ENCODE results near the gene DNAJB1.

The DNAJB1 gene

DNA sequence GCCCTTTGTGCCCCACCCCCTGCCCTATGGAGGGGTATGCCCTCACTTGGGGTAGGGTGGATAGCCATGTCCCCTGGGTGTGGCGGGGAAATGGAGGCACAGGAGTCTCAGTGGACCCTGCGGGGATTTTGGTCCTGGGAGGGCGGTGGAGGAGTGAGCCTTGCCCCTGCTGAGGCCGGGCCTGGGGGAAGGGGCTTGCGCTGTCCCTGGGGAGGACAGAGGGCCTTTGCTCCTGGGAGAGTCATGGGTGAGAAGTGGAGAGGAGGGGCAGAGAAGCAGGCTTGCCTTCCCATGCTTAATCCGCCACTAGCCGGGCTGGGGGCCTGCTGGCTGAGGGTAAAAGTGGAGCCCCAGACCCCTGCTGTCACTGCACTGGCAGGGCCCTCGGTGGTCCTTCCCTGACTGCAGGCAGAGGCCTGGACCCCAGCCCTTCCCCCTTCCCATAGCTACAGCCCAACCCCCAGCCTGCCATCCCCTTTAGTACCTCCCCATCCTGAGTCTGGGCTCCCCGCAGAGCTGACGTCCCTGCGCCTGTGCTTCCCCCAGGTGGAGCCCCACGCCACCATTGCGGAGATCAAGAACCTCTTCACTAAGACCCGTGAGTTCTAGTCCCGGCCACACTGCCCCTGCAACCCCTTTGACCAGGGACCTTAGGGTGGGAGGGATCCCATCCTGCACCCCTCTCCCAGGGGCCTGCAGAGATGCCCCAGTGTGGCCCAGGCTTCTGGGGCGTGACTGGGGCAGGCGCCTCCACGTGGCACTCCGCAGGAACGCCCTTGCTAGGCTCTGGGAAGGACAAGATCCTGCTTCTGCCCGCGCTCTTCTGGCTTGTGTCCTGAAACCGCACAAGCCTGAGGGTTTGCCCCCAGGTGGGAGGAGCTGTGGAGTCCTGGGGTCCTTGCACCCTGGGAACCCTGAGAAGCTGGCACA lies 44.7 kb upstream of the DNAJB1 start:
- H3K27ac ChIP-seq (ENCODE audit: low read length, poor library complexity, severe bottlenecking), result no peak overlapping the region
- peak overlapping the region; percentile 26 for H2BK15ac ChIP-seq (ENCODE audit: low read depth, poor library complexity, severe bottlenecking)
- H4K8ac ChIP-seq (ENCODE audit: low read length), result no peak overlapping the region
- H3K4me1 ChIP-seq (ENCODE audit: control insufficient read depth, insufficient read depth, low read depth, low read length), result peaks cover 50% of the 10 kb centered on the region
- DNase-seq, result no peak
- H2BK5ac ChIP-seq (ENCODE audit: low read depth, low read length, poor library complexity, severe bottlenecking), result no peak overlapping the region
- no peak overlapping the region for H2AFZ ChIP-seq (ENCODE audit: low read depth, low read length)
- H3K9me3 ChIP-seq (ENCODE audit: control insufficient read depth, low read length), result no peaks in the 10 kb centered on the region
- peak overlapping the region; percentile 81 for H2AK5ac ChIP-seq (ENCODE audit: low read length, severe bottlenecking)
- H3K14ac ChIP-seq (ENCODE audit: low read length in 2 of 2), result no peak overlapping the region
- H3K23ac ChIP-seq (ENCODE audit: low read length in 2 of 2), result no peak overlapping the region
- no peak overlapping the region for H3K4me2 ChIP-seq (ENCODE audit: low read length, poor library complexity, severe bottlenecking)
- H3K4me3 ChIP-seq (ENCODE audit: insufficient read depth in 1 of 2, low read depth in 1 of 2, low read length in 2 of 2), result no peak overlapping the region
- H2BK120ac ChIP-seq (ENCODE audit: low read depth, low read length), result no peak overlapping the region
- peaks cover 18 to 55% of the 10 kb centered on the region in 2 experiments for H3K36me3 ChIP-seq (ENCODE audit: control insufficient read depth in 1 of 2, insufficient read depth in 2 of 2, low read depth in 1 of 2, low read length in 2 of 2)
- no peaks in the 10 kb centered on the region for H3K27me3 ChIP-seq (ENCODE audit: control insufficient read depth in 1 of 2, insufficient read depth in 1 of 2, low read length in 2 of 2)
- 84% methylated on average over 23 of the region's 23 CpGs for WGBS
- peaks cover 43% of the 10 kb centered on the region for H3K79me1 ChIP-seq (replicated peaks; ENCODE audit: low read length, poor library complexity, severe bottlenecking)
- no peak overlapping the region for H4K91ac ChIP-seq (ENCODE audit: low read length)
- H3K4ac ChIP-seq (ENCODE audit: low read depth in 1 of 2, low read length in 2 of 2), result no peak overlapping the region
- H3K18ac ChIP-seq (ENCODE audit: low read depth in 1 of 2, low read length in 2 of 2), result no peak overlapping the region
- peak overlapping the region; percentile 84 for H3K9ac ChIP-seq (ENCODE audit: low read length)
- no peak overlapping the region for H2BK12ac ChIP-seq (ENCODE audit: low read length in 2 of 2)

DNA sequence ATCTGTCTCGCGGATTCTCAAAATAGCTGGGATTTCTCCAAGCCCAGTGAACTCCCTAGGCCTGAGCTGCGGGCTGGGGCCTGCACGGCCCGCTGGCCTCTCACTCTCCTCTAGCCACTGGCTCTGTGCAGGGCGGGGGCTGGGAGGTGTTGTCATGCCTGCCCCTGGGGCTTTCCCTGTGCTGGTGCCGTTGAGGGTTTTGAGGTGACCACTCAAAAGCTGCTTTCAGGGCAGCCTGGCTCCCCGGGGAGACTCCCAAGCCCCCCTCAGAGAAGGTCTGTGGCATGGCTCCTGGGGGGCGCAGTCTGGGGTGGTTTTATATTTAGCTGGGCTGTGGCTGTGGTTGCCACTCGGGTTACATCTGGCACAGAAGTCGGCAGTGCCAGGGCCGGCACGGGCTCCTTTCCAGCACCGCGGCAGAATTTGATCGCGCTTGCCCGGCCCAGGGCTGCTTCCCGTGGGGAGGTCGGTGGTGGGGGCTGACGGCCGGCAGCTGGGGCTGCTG lies 43.7 kb upstream of the DNAJB1 start:
- peak overlapping the region in 1 of 2 experiments; percentile 5 for H3K18ac ChIP-seq (ENCODE audit: low read depth in 1 of 2, low read length in 2 of 2)
- H2AK5ac ChIP-seq (ENCODE audit: low read length, severe bottlenecking), result peak overlapping the region; percentile 81
- H3K27me3 ChIP-seq (ENCODE audit: control insufficient read depth in 1 of 2, insufficient read depth in 1 of 2, low read length in 2 of 2), result no peaks in the 10 kb centered on the region
- DNase-seq, result peak; percentile 25
- H2BK5ac ChIP-seq (ENCODE audit: low read depth, low read length, poor library complexity, severe bottlenecking), result no peak overlapping the region
- peak overlapping the region in 1 of 2 experiments; percentile 75 for H3K4ac ChIP-seq (ENCODE audit: low read depth in 1 of 2, low read length in 2 of 2)
- no peak overlapping the region for H2AFZ ChIP-seq (ENCODE audit: low read depth, low read length)
- H3K27ac ChIP-seq (ENCODE audit: low read length, poor library complexity, severe bottlenecking), result peak overlapping the region; percentile 71
- H2BK12ac ChIP-seq (ENCODE audit: low read length in 2 of 2), result no peak overlapping the region
- no peaks in the 10 kb centered on the region for H3K9me3 ChIP-seq (ENCODE audit: control insufficient read depth, low read length)
- peak overlapping the region in 1 of 2 experiments; percentile 29 for H3K23ac ChIP-seq (ENCODE audit: low read length in 2 of 2)
- H3K79me1 ChIP-seq (replicated peaks; ENCODE audit: low read length, poor library complexity, severe bottlenecking), result peaks cover 42% of the 10 kb centered on the region
- peak overlapping the region; percentile 66 for H4K8ac ChIP-seq (ENCODE audit: low read length)
- peak overlapping the region; percentile 66 for H4K91ac ChIP-seq (ENCODE audit: low read length)
- no peak overlapping the region for H3K4me2 ChIP-seq (ENCODE audit: low read length, poor library complexity, severe bottlenecking)
- H3K4me3 ChIP-seq (ENCODE audit: insufficient read depth in 1 of 2, low read depth in 1 of 2, low read length in 2 of 2), result no peak overlapping the region
- peak overlapping the region; percentile 84 for H3K9ac ChIP-seq (ENCODE audit: low read length)
- no peak overlapping the region for H2BK15ac ChIP-seq (ENCODE audit: low read depth, poor library complexity, severe bottlenecking)
- WGBS, result 80% methylated on average over 22 of the region's 22 CpGs
- H3K14ac ChIP-seq (ENCODE audit: low read length in 2 of 2), result no peak overlapping the region
- peaks cover 13 to 46% of the 10 kb centered on the region in 2 experiments for H3K36me3 ChIP-seq (ENCODE audit: control insufficient read depth in 1 of 2, insufficient read depth in 2 of 2, low read depth in 1 of 2, low read length in 2 of 2)
- peaks cover 50% of the 10 kb centered on the region for H3K4me1 ChIP-seq (ENCODE audit: control insufficient read depth, insufficient read depth, low read depth, low read length)
- no peak overlapping the region for H2BK120ac ChIP-seq (ENCODE audit: low read depth, low read length)

DNA sequence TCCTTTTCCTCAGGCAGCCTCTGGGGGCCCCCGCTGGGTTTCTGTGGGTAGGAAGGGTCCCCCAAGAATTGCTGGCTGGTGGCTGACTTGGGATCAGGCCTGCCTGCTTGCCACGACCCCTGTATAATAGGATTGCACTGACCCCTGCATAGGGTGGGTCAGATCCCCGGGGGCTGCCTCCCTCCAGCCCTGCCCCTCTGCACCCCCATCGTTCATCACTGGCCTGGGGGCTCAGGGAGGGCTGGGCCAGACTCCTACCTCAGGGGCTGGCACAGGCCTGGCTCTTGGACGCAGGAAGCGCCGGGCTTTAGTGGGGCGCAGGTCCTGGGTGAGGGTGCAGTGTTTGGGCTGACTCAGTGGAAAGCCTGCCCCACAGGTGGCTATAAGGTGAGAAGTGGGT lies 43.1 kb upstream of the DNAJB1 start:
- Histone ChIP-seq H3K9me3 (ENCODE audit: control insufficient read depth, low read length) (no peaks in the 10 kb centered on the region), H3K9ac (ENCODE audit: low read length) (peak overlapping the region; percentile 84), H3K23ac (ENCODE audit: low read length in 2 of 2) (no peak overlapping the region), H3K27ac (ENCODE audit: low read length, poor library complexity, severe bottlenecking) (peak overlapping the region; percentile 71), H2BK15ac (ENCODE audit: low read depth, poor library complexity, severe bottlenecking) (no peak overlapping the region), H2AFZ (ENCODE audit: low read depth, low read length) (no peak overlapping the region), H2BK120ac (ENCODE audit: low read depth, low read length) (no peak overlapping the region), H4K91ac (ENCODE audit: low read length) (peak overlapping the region; percentile 57), H3K14ac (ENCODE audit: low read length in 2 of 2) (no peak overlapping the region), H2BK5ac (ENCODE audit: low read depth, low read length, poor library complexity, severe bottlenecking) (no peak overlapping the region), H3K4me3 (ENCODE audit: insufficient read depth in 1 of 2, low read depth in 1 of 2, low read length in 2 of 2) (no peak overlapping the region), H3K4ac (ENCODE audit: low read depth in 1 of 2, low read length in 2 of 2) (no peak overlapping the region), H3K4me2 (ENCODE audit: low read length, poor library complexity, severe bottlenecking) (no peak overlapping the region), H3K4me1 (ENCODE audit: control insufficient read depth, insufficient read depth, low read depth, low read length) (peaks cover 57% of the 10 kb centered on the region), H4K8ac (ENCODE audit: low read length) (peak overlapping the region; percentile 16), H3K27me3 (ENCODE audit: control insufficient read depth in 1 of 2, insufficient read depth in 1 of 2, low read length in 2 of 2) (no peaks in the 10 kb centered on the region), H3K18ac (ENCODE audit: low read depth in 1 of 2, low read length in 2 of 2) (peak overlapping the region in 1 of 2 experiments; percentile 8), H3K36me3 (ENCODE audit: control insufficient read depth in 1 of 2, insufficient read depth in 2 of 2, low read depth in 1 of 2, low read length in 2 of 2) (peaks cover 13 to 39% of the 10 kb centered on the region in 2 experiments), H2AK5ac (ENCODE audit: low read length, severe bottlenecking) (peak overlapping the region; percentile 91), H2BK12ac (ENCODE audit: low read length in 2 of 2) (no peak overlapping the region), H3K79me1 (replicated peaks; ENCODE audit: low read length, poor library complexity, severe bottlenecking) (peaks cover 43% of the 10 kb centered on the region)
- 81% methylated on average over 7 of the region's 8 CpGs for WGBS
- DNase-seq, result no peak

DNA sequence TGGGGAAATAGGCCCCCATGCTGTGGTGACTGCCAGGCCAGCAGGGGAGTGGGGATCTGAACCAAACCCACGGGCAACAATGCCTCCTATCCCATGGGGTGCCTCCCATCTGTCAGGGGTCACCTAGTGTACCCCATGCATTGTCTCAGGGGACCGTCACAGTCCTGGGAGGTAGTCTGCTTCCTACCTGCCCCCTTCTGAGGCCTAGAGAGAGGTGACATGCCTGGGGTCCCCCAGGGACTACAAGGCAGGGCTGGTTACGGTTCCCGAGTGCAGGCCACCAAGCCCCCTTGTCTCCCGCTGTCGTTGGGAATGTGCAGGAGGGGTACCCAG lies 42.5 kb upstream of the DNAJB1 start:
- no peak overlapping the region for H3K23ac ChIP-seq (ENCODE audit: low read length in 2 of 2)
- H3K4me1 ChIP-seq (ENCODE audit: control insufficient read depth, insufficient read depth, low read depth, low read length), result peaks cover 61% of the 10 kb centered on the region
- no peak for DNase-seq
- H3K79me1 ChIP-seq (replicated peaks; ENCODE audit: low read length, poor library complexity, severe bottlenecking), result peaks cover 40% of the 10 kb centered on the region
- H2BK5ac ChIP-seq (ENCODE audit: low read depth, low read length, poor library complexity, severe bottlenecking), result no peak overlapping the region
- H3K4ac ChIP-seq (ENCODE audit: low read depth in 1 of 2, low read length in 2 of 2), result peak overlapping the region in 1 of 2 experiments; percentile 7
- no peak overlapping the region for H2AFZ ChIP-seq (ENCODE audit: low read depth, low read length)
- no peak overlapping the region for H3K18ac ChIP-seq (ENCODE audit: low read depth in 1 of 2, low read length in 2 of 2)
- no peak overlapping the region for H2BK120ac ChIP-seq (ENCODE audit: low read depth, low read length)
- no peak overlapping the region for H2BK15ac ChIP-seq (ENCODE audit: low read depth, poor library complexity, severe bottlenecking)
- H3K9me3 ChIP-seq (ENCODE audit: control insufficient read depth, low read length), result no peaks in the 10 kb centered on the region
- peak overlapping the region; percentile 27 for H4K8ac ChIP-seq (ENCODE audit: low read length)
- peak overlapping the region; percentile 84 for H3K9ac ChIP-seq (ENCODE audit: low read length)
- H2AK5ac ChIP-seq (ENCODE audit: low read length, severe bottlenecking), result peak overlapping the region; percentile 91
- peak overlapping the region in 1 of 2 experiments; percentile 13 for H3K14ac ChIP-seq (ENCODE audit: low read length in 2 of 2)
- no peak overlapping the region for H3K4me2 ChIP-seq (ENCODE audit: low read length, poor library complexity, severe bottlenecking)
- H3K27ac ChIP-seq (ENCODE audit: low read length, poor library complexity, severe bottlenecking), result peak overlapping the region; percentile 3
- H3K4me3 ChIP-seq (ENCODE audit: insufficient read depth in 1 of 2, low read depth in 1 of 2, low read length in 2 of 2), result no peak overlapping the region
- H3K27me3 ChIP-seq (ENCODE audit: control insufficient read depth in 1 of 2, insufficient read depth in 1 of 2, low read length in 2 of 2), result no peaks in the 10 kb centered on the region
- no peak overlapping the region for H2BK12ac ChIP-seq (ENCODE audit: low read length in 2 of 2)
- WGBS, result 91% methylated on average over 6 of the region's 6 CpGs
- H3K36me3 ChIP-seq (ENCODE audit: control insufficient read depth in 1 of 2, insufficient read depth in 2 of 2, low read depth in 1 of 2, low read length in 2 of 2), result peaks cover 9 to 34% of the 10 kb centered on the region in 2 experiments
- H4K91ac ChIP-seq (ENCODE audit: low read length), result peak overlapping the region; percentile 81
